GM12801 (cell line): Measurements from ENCODE around the gene PIGQ.

Experiments
- TF ChIP-seq, protein P1 (sequence below): IDR thresholded peaks from one replicate; pipeline ENCODE4 v1.5.1; 2011; ENCODE audit warnings: control low read depth; ENCODE audit not compliant: insufficient read length; ENCODE audit errors: extremely low read depth

The PIGQ gene

DNA sequence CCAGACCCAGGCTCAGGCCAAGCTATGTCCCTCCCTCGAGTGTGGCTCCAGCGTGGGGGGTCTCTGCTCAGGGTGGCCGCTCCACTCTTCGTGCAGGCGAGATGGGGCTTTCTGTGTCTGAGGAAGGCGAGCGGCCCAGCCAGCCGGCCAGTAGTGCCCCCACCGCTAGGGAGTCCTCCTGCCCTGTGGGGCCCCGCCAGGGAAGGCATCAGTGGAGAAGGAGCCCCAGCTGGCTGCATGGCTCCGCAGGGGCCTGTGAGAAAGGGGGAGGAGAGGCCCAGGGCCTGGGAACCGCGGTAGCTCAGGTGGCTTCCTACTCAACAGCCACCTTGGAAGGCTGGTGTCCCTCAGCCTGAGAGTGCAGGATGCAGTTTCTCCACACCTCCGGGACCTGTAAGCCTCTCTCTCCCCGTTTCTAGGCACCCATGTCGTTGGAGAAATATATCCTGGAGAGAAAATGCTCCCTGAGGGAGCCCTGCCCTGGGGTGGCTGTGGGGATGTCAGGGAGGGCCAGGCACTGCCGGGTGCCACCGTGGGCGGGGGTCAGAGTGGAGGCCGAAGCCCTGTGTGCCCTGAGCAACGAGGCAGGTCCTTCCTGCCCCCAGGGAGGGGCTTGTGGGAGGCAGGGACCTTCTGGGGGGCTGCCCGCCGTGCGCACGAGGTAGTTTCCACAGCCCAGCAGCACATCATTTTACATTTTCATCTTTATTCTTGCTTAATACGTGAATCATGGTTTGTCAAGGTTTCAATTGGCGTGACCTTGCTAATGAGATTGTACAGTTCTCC is 3.3 kb downstream of the PIGQ start:
- TF ChIP-seq, protein P1, sequence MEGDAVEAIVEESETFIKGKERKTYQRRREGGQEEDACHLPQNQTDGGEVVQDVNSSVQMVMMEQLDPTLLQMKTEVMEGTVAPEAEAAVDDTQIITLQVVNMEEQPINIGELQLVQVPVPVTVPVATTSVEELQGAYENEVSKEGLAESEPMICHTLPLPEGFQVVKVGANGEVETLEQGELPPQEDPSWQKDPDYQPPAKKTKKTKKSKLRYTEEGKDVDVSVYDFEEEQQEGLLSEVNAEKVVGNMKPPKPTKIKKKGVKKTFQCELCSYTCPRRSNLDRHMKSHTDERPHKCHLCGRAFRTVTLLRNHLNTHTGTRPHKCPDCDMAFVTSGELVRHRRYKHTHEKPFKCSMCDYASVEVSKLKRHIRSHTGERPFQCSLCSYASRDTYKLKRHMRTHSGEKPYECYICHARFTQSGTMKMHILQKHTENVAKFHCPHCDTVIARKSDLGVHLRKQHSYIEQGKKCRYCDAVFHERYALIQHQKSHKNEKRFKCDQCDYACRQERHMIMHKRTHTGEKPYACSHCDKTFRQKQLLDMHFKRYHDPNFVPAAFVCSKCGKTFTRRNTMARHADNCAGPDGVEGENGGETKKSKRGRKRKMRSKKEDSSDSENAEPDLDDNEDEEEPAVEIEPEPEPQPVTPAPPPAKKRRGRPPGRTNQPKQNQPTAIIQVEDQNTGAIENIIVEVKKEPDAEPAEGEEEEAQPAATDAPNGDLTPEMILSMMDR, result no peak

DNA sequence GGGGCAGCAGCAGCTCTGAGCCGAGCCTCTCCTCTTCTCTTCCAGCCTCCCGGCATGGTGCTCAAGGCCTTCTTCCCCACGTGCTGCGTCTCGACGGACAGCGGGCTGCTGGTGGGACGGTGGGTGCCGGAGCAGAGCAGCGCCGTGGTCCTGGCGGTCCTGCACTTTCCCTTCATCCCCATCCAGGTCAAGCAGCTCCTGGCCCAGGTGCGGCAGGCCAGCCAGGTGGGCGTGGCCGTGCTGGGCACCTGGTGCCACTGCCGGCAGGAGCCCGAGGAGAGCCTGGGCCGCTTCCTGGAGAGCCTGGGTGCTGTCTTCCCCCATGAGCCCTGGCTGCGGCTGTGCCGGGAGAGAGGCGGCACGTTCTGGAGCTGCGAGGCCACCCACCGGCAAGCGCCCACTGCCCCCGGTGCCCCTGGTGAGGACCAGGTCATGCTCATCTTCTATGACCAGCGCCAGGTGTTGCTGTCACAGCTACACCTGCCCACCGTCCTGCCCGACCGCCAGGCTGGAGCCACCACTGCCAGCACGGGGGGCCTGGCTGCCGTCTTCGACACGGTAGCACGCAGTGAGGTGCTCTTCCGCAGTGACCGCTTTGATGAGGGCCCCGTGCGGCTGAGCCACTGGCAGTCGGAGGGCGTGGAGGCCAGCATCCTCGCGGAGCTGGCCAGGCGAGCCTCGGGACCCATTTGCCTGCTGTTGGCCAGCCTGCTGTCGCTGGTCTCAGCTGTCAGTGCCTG is 4.4 kb downstream of the PIGQ start:
- TF ChIP-seq, protein P1, result no peak

DNA sequence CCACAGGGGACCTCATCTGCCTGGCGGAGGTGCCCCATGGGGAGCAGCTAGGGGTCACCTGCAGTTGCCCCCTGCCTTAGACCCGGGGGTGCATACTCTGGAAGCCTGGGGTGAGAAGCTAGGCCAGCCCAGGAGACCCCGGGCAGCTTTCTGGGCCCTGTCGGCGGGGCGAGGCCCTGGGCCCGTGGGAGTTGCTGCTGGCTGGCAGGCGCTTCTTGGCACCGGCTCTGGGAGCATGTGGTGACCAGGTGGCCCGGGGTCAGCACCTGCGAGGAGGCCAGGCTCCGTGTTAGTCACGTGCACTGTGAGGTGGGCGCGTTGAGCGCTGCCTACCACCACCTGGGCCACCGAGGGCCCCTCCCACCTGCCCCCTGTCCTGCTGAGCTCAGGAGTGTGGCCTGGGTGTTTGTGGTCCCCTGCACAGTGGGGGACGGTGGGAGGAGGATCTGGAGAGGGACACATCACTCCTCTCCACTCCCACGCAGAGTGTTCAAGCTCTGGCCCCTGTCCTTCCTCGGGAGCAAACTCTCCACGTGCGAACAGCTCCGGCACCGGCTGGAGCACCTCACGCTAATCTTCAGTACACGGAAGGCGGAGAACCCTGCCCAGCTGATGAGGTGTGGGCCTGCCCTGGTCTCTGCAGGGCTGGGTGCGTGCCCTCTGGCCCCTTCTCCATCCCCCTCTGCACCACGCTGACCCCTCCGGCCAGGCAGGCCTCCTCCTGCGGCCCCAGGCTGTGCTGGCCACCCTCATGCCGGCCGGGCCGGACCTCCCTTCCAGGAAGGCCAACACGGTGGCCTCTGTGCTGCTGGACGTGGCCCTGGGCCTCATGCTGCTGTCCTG is 5.8 kb downstream of the PIGQ start:
- TF ChIP-seq, protein P1, result no peak

DNA sequence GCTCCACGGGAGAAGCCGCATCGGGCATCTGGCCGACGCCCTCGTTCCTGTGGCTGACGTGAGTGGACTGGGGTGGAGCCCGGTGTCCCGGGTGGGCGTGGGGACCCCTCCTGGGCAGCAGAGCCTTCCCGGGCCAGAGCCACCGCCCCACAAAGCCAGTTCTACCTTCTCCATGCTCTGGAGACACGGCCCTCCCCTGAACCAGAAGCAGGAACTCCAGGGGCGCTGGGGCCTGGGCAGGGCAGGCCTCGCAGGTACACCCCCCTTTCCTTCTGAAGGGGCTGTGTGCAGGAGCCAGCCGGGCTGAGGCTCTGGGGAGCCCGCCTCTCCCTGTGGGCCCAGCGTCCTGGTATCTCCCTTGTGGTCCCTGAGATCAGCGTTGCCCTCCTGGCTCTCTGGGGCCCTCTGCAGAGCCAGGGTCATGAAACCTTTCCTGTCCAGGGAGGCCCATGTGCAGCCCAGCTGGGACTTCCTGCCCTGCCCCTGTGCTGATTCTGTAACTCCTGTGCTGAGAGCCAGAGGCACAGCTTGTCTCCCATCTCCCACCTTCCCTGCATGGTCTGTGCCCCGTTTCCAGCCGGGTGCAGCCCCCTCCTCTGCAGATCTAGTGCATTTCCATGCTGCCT is 6.5 kb downstream of the PIGQ start:
- TF ChIP-seq, protein P1, result no peak

DNA sequence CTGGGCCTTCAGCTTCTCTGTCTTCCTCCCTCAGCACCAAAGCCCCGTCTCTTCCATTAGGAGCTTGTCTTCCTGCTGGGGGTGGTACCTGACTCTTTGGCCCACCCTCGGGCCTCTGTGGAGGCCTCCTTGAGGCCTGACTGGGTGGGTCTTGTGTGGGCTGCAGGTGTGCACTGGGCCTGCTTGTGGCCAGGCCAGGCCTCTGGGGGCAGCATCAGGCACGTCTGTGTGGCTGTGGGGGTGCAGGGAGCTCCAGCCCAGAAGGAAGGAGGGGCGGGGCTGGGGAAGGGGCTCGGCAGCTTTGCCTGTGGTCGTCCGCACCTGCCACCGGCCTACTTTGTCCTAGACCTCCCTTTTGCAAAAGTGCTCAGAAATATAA is 7.0 kb downstream of the PIGQ start:
- TF ChIP-seq, protein P1, result no peak

DNA sequence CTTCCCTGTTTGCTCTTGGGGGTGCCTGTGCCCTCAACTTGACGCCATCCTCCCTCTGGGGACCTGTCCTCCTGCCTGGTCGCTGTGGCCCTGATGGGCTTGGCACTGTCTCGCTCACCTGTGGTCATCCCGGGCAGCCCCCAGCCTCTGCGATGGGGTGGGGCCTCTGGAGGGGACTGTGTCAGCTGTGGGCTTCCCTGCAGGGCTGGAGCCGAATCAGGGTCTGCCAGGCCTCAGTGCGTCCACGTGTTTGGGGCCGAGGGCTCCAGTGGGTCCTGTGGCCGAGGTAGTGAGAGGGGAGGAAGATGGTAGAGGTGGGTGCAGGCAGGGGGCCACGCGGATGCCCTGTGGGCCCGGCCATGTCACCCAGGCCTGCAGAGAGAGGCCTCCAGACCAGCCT is 8.0 kb downstream of the PIGQ start:
- TF ChIP-seq, protein P1, result no peak
